Upper lobe of right lung (tissue), 1 donor: ENCODE data around the gene TMEM117. TPM values are rescaled to one million over a fixed set of nuclear protein-coding genes. Genes with fewer than 3 reads are reported as not detected.

Experiments
- ATAC-seq: fragments of 200-7000 bp; cut with Tn5 transposase; one replicate; pipeline ENCODE4 v1.9.1; 2020; ENCODE audit warnings: mild to moderate bottlenecking, moderate library complexity
- DNase-seq: peaks from one replicate; pipeline ENCODE4 v3.0.0-alpha.2; 2020
- H3K27ac ChIP-seq: fragments of 200-600 bp; one replicate; pipeline ENCODE4 v1.8.0; 2022
- H3K27me3 ChIP-seq: fragments of 200-600 bp; one replicate; pipeline ENCODE4 v1.8.0; 2022; ENCODE audit warnings: mild to moderate bottlenecking
- H3K36me3 ChIP-seq: fragments of 200-600 bp; one replicate; pipeline ENCODE4 v1.8.0; 2022
- H3K4me1 ChIP-seq: fragments of 200-600 bp; one replicate; pipeline ENCODE4 v1.8.0; 2022
- H3K4me3 ChIP-seq: fragments of 200-600 bp; one replicate; pipeline ENCODE4 v1.8.0; 2022; ENCODE audit warnings: mild to moderate bottlenecking
- H3K9me3 ChIP-seq: fragments of 200-600 bp; one replicate; pipeline ENCODE4 v1.8.0; 2022
- CTCF ChIP-seq: fragments of 200-600 bp; IDR thresholded peaks from one replicate; pipeline ENCODE4 v1.8.0; 2022; ENCODE audit warnings: antibody characterized with exemption
- intact Hi-C: fragments of 100-400 bp; cut with DNase I; formaldehyde crosslinking; loops from one replicate; pipeline ENCODE4 v1.11.0; 2022
- total RNA-seq: library from RNA; stranded (reverse); fragmentation: NEBNext Ultra II Directional; extraction: Animal tissue kit (Norgen Biotek cat#: 25700); gene quantifications from one replicate; pipeline ENCODE4 v1.2.1, GENCODE V29; 2021
- donor health status: DM: no; HTN: yes; CAD: no; lungs with severe emphysema.

Gene TMEM117
- total RNA-seq, 1 donor from 2014 or later: 4.6 TPM

DNA sequence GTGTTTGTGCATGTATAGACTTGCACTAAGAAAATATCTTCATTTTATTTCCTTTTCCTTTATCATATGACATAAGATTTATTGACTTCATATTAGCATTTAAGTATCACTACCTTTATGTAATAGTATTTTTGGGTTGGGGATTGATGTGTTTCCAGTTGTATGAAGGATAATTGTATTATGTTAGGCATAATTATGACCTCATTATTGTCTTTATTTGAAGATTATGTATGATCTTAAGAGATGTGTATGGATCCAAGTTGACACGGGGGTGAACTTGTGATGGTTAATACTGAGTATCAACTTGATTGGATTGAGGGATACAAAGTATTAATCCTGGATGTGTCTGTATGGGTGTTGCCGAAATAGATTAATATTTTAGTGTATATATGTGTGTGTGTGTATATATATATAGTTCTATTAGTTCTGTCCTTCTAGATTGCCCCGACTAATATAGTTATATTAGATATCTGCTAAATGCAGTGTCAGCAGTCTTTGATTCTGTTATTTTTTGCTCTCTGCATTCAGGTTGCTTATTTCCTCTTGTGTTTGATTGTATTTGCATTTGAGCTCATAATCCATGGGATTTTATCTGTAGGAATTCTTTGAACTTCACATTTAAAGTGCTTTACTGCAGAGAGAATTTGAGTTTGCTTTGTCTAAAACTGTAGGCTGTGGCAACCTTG lies 211.0 kb downstream of the TMEM117 start:
- intact Hi-C loops: no loop called here
- Histone ChIP-seq H3K4me3 (no peak overlapping the region), H3K36me3 (no peaks in the 10 kb centered on the region), H3K27me3 (no peaks in the 10 kb centered on the region), H3K9me3 (no peaks in the 10 kb centered on the region), H3K4me1 (no peaks in the 10 kb centered on the region), H3K27ac (no peak overlapping the region)
- no peak for TF ChIP-seq CTCF
- no peak for DNase-seq
- ATAC-seq: no peak

- no peaks in the 10 kb centered on the region for H3K36me3 ChIP-seq
- H3K4me1 ChIP-seq: no peaks in the 10 kb centered on the region
- H3K9me3 ChIP-seq: no peaks in the 10 kb centered on the region
- no peaks in the 10 kb centered on the region for H3K27me3 ChIP-seq
- no peak overlapping the region for H3K4me3 ChIP-seq
- ATAC-seq (no peak), DNase-seq (no peak)
- intact Hi-C loops: no loop called here
- H3K27ac ChIP-seq: no peak overlapping the region
- TF ChIP-seq CTCF: no peak
Measured at GRCh38 chr12:44052554-44052953, 216.7 kb downstream of the TMEM117 start.

DNA sequence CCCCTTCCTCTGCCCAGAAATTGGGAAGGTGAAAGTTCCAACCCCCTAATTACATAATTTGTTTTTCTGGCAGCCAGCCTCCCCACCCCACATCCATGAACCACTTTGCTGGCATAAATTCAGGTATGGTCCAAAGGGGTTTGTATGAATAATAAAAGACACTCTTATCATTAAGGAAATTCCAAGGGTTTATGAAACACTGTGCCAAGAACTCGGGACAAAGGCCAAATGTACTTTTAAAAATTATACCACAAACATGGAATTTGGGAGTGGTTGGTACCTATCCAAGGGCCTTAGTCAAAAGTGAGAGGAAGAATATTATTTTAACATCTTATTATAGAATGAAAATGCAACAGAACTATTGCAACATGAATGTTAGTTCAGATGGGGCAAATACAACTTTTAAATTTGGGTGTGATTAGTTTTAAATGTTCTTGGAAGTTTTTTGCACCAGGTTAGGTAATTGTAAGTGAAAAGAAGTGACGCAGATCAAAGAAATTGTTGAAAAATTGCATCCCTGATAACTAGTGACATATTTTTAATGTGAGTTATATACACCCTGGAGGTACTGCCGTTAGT lies 217.8 kb downstream of the TMEM117 start:
- TF ChIP-seq CTCF: no peak
- Histone ChIP-seq H3K36me3 (no peaks in the 10 kb centered on the region), H3K4me1 (no peaks in the 10 kb centered on the region), H3K27ac (no peak overlapping the region), H3K27me3 (no peaks in the 10 kb centered on the region), H3K9me3 (no peaks in the 10 kb centered on the region), H3K4me3 (no peak overlapping the region)
- ATAC-seq: no peak
- intact Hi-C loops: no loop called here
- no peak for DNase-seq

DNA sequence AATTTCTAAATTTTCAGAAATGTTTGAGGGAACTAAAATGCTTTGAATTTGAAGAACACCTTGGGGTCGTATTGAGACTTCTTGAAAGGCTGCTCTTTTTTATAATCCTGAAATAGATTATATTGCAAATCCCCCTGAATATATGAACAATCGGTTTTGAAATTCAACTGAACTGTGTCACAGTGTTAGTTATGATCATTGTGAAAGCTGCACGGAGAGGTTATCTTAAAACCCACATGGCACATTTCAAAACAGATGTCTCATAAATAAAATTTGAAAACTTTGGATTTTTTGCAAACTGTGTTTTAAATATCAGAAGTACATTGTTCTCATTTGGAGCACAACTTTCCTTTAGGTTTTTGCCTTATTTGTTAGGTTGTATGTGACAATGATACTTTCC lies 218.4 kb downstream of the TMEM117 start:
- intact Hi-C loops: no loop called here
- Histone ChIP-seq H3K27ac (no peak overlapping the region), H3K4me3 (no peak overlapping the region), H3K36me3 (no peaks in the 10 kb centered on the region), H3K9me3 (no peaks in the 10 kb centered on the region), H3K4me1 (no peaks in the 10 kb centered on the region), H3K27me3 (no peaks in the 10 kb centered on the region)
- no peak for TF ChIP-seq CTCF
- no peak for DNase-seq
- ATAC-seq: no peak

DNA sequence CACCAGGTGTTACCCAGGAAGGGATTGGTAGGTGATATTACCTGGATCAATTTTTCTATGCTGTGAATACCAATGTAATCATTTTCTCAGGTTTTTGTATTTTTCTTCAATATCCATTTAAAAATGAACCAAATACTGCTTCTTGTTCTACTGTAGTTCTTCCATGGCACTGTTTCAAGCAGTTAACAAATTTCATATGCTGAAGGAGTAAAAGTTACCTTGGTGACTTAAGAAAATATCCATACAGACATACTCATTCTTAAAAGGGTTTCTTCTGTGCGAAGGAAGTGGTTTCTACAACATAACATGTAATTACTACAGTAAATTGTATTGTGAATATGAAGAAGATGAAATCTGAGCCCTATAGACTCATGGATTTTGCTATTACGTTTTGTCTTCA lies 222.5 kb downstream of the TMEM117 start:
- Histone ChIP-seq H3K27ac (no peak overlapping the region), H3K4me3 (no peak overlapping the region), H3K9me3 (no peaks in the 10 kb centered on the region), H3K4me1 (no peaks in the 10 kb centered on the region), H3K36me3 (no peaks in the 10 kb centered on the region), H3K27me3 (no peaks in the 10 kb centered on the region)
- no peak for TF ChIP-seq CTCF
- intact Hi-C loops: no loop called here
- ATAC-seq: no peak
- DNase-seq: no peak
